WTC11 (cell line): ENCODE results near the gene CEACAM8. TPM values are rescaled to one million over a fixed set of nuclear protein-coding genes. Genes with fewer than 3 reads are reported as not detected.
"Not testable (repeated sequence)": the region's sequence is repeated elsewhere in the genome, so short reads cannot be mapped to it uniquely, and the experiment has no call there.

ENCODE experiments used
- ATAC-seq: fragments of 200-7000 bp; cut with Tn5 transposase; 2 replicates; pipeline ENCODE4 v1.10.0; 2021; ENCODE audit warnings: mild to moderate bottlenecking, moderate library complexity
- CTCF ChIA-PET: fragments of 300-600 bp; sonication (Branson Sonifier 250); formaldehyde crosslinking; loops from one replicate; lab custom pipeline; 2021; ENCODE audit warnings: antibody characterized with exemption; lab: Charles Lee
- POLR2A ChIA-PET: fragments of 350-600 bp; sonication (Branson Sonifier 250); formaldehyde crosslinking; loops from one replicate; lab custom pipeline; 2021; ENCODE audit warnings: antibody characterized with exemption; lab: Charles Lee
- DNase-seq: peaks from one replicate; pipeline ENCODE4 v3.0.0; 2021; ENCODE audit warnings: low spot score
- H3K27ac Mint-ChIP-seq: 2 replicates; pipeline ENCODE4 v1.8.0; 2021; ENCODE audit warnings: mixed read lengths
- H3K27me3 Mint-ChIP-seq: 2 replicates; pipeline ENCODE4 v1.8.0; 2021; ENCODE audit warnings: low read depth, mild to moderate bottlenecking, moderate library complexity, mixed read lengths
- H3K36me3 Mint-ChIP-seq: 2 replicates; pipeline ENCODE4 v1.8.0; 2021; ENCODE audit warnings: mixed read lengths
- H3K4me1 Mint-ChIP-seq: 2 replicates; pipeline ENCODE4 v1.8.0; 2022; ENCODE audit warnings: mixed read lengths
- H3K4me3 Mint-ChIP-seq: 2 replicates; pipeline ENCODE4 v1.8.0; 2021; ENCODE audit warnings: mild to moderate bottlenecking, moderate library complexity, mixed read lengths
- H3K9me3 Mint-ChIP-seq: 2 replicates; pipeline ENCODE4 v1.8.0; 2021; ENCODE audit warnings: mixed read lengths
- ATF1 ChIP-seq: sonication (generic); formaldehyde crosslinking; IDR thresholded peaks from 2 replicates; pipeline ENCODE4 v1.8.1; 2023; ENCODE audit warnings: mild to moderate bottlenecking, moderate library complexity, missing genetic modification reagents
- FOXP1 ChIP-seq: sonication (generic); formaldehyde crosslinking; IDR thresholded peaks from 2 replicates; pipeline ENCODE4 v1.8.0; 2022; ENCODE audit warnings: missing genetic modification reagents, mild to moderate bottlenecking, moderate library complexity, borderline replicate concordance
- GABPB1 ChIP-seq: sonication (generic); formaldehyde crosslinking; IDR thresholded peaks from 2 replicates; pipeline ENCODE4 v1.8.1; 2023; ENCODE audit warnings: mild to moderate bottlenecking, missing genetic modification reagents
- GTF2I ChIP-seq: fragments of 250-450 bp; sonication (Bioruptor Pico); conservative IDR thresholded peaks from 2 replicates; pipeline ENCODE4 v1.4.0; 2021; ENCODE audit warnings: mild to moderate bottlenecking
- JAZF1 ChIP-seq: fragments of 250-450 bp; sonication (Bioruptor Pico); IDR thresholded peaks from 2 replicates; pipeline ENCODE4 v1.9.0; 2021; ENCODE audit warnings: moderate library complexity, mild to moderate bottlenecking, inconsistent platforms
- OVOL2 ChIP-seq: fragments of 250-450 bp; sonication (Bioruptor Pico); IDR thresholded peaks from 2 replicates; pipeline ENCODE4 v1.9.0; 2021; ENCODE audit warnings: mild to moderate bottlenecking, borderline replicate concordance
- PRRX2 ChIP-seq: fragments of 250-450 bp; sonication (Bioruptor Pico); IDR thresholded peaks from 2 replicates; pipeline ENCODE4 v1.8.0; 2021; ENCODE audit warnings: mild to moderate bottlenecking
- SMAD3 ChIP-seq: sonication (generic); formaldehyde crosslinking; IDR thresholded peaks from 2 replicates; pipeline ENCODE4 v1.8.0; 2022; ENCODE audit warnings: missing genetic modification reagents, mild to moderate bottlenecking, borderline replicate concordance
- SOX15 ChIP-seq: fragments of 250-450 bp; sonication (Bioruptor Pico); IDR thresholded peaks from 2 replicates; pipeline ENCODE4 v1.9.0; 2021; ENCODE audit warnings: mild to moderate bottlenecking
- SP1 ChIP-seq: sonication (generic); formaldehyde crosslinking; conservative IDR thresholded peaks from 2 replicates; pipeline ENCODE4 v1.8.1; 2022; ENCODE audit warnings: missing genetic modification reagents
- TP53 ChIP-seq: sonication (generic); formaldehyde crosslinking; IDR thresholded peaks from 2 replicates; pipeline ENCODE4 v1.8.1; 2023; ENCODE audit warnings: mild to moderate bottlenecking, missing genetic modification reagents
- total RNA-seq: library from RNA; stranded (reverse); gene quantifications from 3 replicates; pipeline ENCODE4 v1.2.3, GENCODE V29; 2021
- TF ChIP-seq, protein P1 (sequence below): sonication (generic); formaldehyde crosslinking; IDR thresholded peaks from 2 replicates; pipeline ENCODE4 v1.8.0; 2022; ENCODE audit warnings: mild to moderate bottlenecking, missing genetic modification reagents
- TF ChIP-seq, protein P2 (sequence below): sonication (generic); formaldehyde crosslinking; IDR thresholded peaks from 2 replicates; pipeline ENCODE4 v1.8.0; 2022; ENCODE audit warnings: mild to moderate bottlenecking, missing genetic modification reagents
- TF ChIP-seq, protein P3 (sequence below): sonication (generic); formaldehyde crosslinking; IDR thresholded peaks from 2 replicates; pipeline ENCODE4 v1.8.1; 2023; ENCODE audit warnings: mild to moderate bottlenecking, missing genetic modification reagents, borderline replicate concordance
- TF ChIP-seq, protein P4 (sequence below): sonication (generic); formaldehyde crosslinking; IDR thresholded peaks from 2 replicates; pipeline ENCODE4 v1.8.0; 2023; ENCODE audit warnings: missing genetic modification reagents
- TF ChIP-seq, protein P5 (sequence below): fragments of 250-450 bp; sonication (Bioruptor Pico); conservative IDR thresholded peaks from 2 replicates; pipeline ENCODE4 v1.9.0; 2021; ENCODE audit warnings: mild to moderate bottlenecking
- TF ChIP-seq, protein P6 (sequence below): sonication (generic); formaldehyde crosslinking; IDR thresholded peaks from 2 replicates; pipeline ENCODE4 v1.8.0; 2022; ENCODE audit warnings: mild to moderate bottlenecking, missing genetic modification reagents

The CEACAM8 gene
- total RNA-seq, 1 experiment from 2014 or later: not detected

DNA sequence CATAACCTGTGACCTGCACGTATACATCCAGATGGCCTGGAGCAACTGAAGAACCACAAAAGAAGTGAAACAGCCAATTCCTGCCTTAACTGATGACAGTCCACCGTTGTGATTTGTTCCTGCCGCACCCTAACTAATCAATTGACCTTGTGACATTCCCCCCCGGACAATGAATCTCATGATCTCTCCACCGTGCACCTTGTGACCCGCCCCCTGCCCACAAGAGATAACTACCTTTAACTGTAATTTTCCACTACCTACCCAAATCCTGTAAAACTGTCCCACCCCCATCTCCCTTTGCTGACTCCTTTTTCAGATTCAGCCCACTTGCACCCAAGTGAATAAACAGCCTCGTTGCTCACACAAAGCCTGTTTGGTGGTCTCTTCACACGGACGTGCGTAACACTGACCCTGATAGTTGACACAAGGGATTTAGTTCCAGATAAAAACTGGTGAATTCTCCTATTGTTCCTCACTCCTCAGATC lies 37.3 kb downstream of the CEACAM8 start:
- POLR2A ChIA-PET: not testable (repeated sequence)

DNA sequence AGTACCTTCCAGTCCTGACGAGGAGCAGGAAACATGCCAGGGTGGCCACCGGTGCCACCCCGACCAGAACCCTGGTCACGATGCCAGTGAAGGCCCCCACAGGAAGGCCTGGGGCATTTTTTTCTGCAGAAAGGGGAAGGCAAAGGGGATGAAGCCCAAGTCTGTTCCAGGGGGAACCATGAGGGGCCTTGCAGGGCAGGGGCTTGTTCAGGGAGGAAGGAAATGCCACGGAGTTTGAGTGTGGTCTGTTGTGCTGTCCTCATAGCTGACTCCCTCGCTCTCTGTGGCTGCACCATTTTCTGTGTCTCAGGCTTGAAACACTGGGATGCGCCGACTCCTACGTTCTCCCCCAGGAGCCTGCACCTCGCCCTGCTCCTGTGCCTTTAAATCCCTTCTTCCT lies 38.9 kb downstream of the CEACAM8 start:
- H3K9me3 Mint-ChIP-seq: peaks cover 24% of the 10 kb centered on the region
- TF ChIP-seq JAZF1 (CRISPR knock-in tag) (no peak), GABPB1 (CRISPR knock-in tag) (no peak), PRRX2 (CRISPR knock-in tag) (no peak), SP1 (CRISPR knock-in tag) (no peak)
- TF ChIP-seq, protein P1, sequence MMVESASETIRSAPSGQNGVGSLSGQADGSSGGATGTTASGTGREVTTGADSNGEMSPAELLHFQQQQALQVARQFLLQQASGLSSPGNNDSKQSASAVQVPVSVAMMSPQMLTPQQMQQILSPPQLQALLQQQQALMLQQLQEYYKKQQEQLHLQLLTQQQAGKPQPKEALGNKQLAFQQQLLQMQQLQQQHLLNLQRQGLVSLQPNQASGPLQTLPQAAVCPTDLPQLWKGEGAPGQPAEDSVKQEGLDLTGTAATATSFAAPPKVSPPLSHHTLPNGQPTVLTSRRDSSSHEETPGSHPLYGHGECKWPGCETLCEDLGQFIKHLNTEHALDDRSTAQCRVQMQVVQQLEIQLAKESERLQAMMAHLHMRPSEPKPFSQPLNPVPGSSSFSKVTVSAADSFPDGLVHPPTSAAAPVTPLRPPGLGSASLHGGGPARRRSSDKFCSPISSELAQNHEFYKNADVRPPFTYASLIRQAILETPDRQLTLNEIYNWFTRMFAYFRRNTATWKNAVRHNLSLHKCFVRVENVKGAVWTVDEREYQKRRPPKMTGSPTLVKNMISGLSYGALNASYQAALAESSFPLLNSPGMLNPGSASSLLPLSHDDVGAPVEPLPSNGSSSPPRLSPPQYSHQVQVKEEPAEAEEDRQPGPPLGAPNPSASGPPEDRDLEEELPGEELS (CRISPR knock-in tag): no peak
- TF ChIP-seq, all 79 proteins: peak for 0
- ATAC-seq (no peak), DNase-seq (no peak)
- peaks cover 53% of the 10 kb centered on the region for H3K4me1 Mint-ChIP-seq
- peaks cover 12% of the 10 kb centered on the region for H3K27me3 Mint-ChIP-seq
- H3K36me3 Mint-ChIP-seq: peaks cover 9% of the 10 kb centered on the region
- POLR2A ChIA-PET: no interaction called here
- no peak overlapping the region for H3K4me3 Mint-ChIP-seq
- H3K27ac Mint-ChIP-seq: no peak overlapping the region
- CTCF ChIA-PET: interaction anchor here (0.5 to 2.6 kb wide), 6 partner anchors 8 to 262 kb away, joined by 3 to 7 read pairs (median 3); no protein-coding TSS in a partner anchor

More for the DNA sequence above, 37.3 kb downstream of the CEACAM8 start:
- peaks cover 10% of the 10 kb centered on the region for H3K9me3 Mint-ChIP-seq
- H3K36me3 Mint-ChIP-seq, DNase-seq, H3K27ac Mint-ChIP-seq, H3K4me3 Mint-ChIP-seq, ATAC-seq: not testable (repeated sequence)
- CTCF ChIA-PET: interaction anchor here (2.7 kb wide), 1 partner anchor 117 kb away, joined by 31 read pairs; no protein-coding TSS in a partner anchor
- peaks cover 53% of the 10 kb centered on the region for H3K4me1 Mint-ChIP-seq
- peaks cover 16% of the 10 kb centered on the region for H3K27me3 Mint-ChIP-seq

DNA sequence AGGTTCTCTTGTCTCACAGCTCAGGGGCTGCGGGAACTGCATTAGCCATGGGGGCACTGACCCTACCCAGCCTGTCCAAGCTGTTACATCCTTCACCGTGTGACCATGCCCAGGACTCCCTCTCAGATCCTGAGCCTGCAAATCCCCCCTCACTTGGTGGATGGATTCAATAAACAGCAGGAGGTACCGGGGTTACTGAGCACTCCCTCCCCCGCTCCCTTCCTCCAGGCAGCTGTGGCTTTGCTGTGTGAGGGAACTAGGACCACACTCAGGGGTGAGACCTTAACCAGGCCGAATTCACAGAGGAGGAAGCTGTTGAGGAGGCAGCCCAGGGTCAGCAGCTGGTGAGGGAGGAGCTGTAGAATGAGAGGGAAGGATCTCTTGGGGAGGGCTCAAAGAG lies 39.4 kb downstream of the CEACAM8 start:
- Mint-ChIP-seq H3K27ac (peak overlapping the region; percentile 30; the same call in 1 of the 2 replicates), H3K36me3 (peaks cover 10% of the 10 kb centered on the region), H3K4me1 (peaks cover 53% of the 10 kb centered on the region)
- DNase-seq: no peak
- no peak for TF ChIP-seq GTF2I
- TF ChIP-seq, all 79 proteins: peak for 0
- POLR2A ChIA-PET: interaction anchor here (0.5 kb wide), 1 partner anchor 1091 kb away, joined by 3 read pairs; no protein-coding TSS in a partner anchor
- ATAC-seq: peak; percentile 65
- no peak overlapping the region for H3K4me3 Mint-ChIP-seq
- CTCF ChIA-PET: interaction anchor here (0.5 to 2.6 kb wide), 5 partner anchors 8 to 263 kb away, joined by 3 to 7 read pairs (median 3); no protein-coding TSS in a partner anchor
- H3K27me3 Mint-ChIP-seq: peaks cover 13% of the 10 kb centered on the region
- peaks cover 28% of the 10 kb centered on the region for H3K9me3 Mint-ChIP-seq

DNA sequence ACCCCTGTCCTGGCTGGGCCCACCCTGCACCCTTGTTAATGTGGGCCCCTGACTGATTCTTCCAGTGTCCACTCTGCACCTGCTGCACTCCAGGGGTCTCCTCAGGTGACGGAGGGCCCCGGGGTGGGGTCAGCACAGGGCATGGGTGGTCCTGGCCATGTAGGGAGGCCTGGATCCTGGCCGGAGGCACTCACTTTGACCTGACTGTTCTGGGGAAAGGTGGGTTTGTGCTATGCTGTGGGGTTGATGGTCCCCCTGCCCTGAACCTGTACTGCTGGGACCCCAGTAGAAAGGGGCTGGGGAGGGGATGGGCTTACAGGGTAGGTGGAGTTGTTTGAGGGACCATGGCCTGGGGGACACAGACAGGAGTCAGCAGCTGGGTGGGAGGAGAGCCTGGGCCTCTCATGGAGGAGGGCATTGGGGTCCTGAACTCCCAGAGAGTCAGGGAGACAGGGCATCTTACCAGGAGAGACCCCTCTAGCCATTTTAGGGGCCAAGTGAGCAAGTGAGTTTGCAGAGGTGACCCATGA lies 40.6 kb downstream of the CEACAM8 start:
- ATAC-seq (no peak), DNase-seq (no peak)
- Mint-ChIP-seq H3K27ac (no peak overlapping the region), H3K4me3 (no peak overlapping the region), H3K9me3 (peaks cover 40% of the 10 kb centered on the region), H3K4me1 (peaks cover 44% of the 10 kb centered on the region), H3K36me3 (peaks cover 20% of the 10 kb centered on the region), H3K27me3 (peaks cover 11% of the 10 kb centered on the region)
- POLR2A ChIA-PET: no interaction called here
- CTCF ChIA-PET: interaction anchor here (1.2 to 2.6 kb wide), 4 partner anchors 8 to 116 kb away, joined by 4 to 7 read pairs (median 4); no protein-coding TSS in a partner anchor
- TF ChIP-seq, protein P2, sequence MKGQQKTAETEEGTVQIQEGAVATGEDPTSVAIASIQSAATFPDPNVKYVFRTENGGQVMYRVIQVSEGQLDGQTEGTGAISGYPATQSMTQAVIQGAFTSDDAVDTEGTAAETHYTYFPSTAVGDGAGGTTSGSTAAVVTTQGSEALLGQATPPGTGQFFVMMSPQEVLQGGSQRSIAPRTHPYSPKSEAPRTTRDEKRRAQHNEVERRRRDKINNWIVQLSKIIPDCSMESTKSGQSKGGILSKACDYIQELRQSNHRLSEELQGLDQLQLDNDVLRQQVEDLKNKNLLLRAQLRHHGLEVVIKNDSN: no peak
- TF ChIP-seq TP53 (CRISPR knock-in tag) (no peak), SMAD3 (CRISPR knock-in tag) (no peak), FOXP1 (CRISPR knock-in tag) (no peak), OVOL2 (CRISPR knock-in tag) (no peak), ATF1 (CRISPR knock-in tag) (no peak), SOX15 (no peak)
- TF ChIP-seq, protein P3, sequence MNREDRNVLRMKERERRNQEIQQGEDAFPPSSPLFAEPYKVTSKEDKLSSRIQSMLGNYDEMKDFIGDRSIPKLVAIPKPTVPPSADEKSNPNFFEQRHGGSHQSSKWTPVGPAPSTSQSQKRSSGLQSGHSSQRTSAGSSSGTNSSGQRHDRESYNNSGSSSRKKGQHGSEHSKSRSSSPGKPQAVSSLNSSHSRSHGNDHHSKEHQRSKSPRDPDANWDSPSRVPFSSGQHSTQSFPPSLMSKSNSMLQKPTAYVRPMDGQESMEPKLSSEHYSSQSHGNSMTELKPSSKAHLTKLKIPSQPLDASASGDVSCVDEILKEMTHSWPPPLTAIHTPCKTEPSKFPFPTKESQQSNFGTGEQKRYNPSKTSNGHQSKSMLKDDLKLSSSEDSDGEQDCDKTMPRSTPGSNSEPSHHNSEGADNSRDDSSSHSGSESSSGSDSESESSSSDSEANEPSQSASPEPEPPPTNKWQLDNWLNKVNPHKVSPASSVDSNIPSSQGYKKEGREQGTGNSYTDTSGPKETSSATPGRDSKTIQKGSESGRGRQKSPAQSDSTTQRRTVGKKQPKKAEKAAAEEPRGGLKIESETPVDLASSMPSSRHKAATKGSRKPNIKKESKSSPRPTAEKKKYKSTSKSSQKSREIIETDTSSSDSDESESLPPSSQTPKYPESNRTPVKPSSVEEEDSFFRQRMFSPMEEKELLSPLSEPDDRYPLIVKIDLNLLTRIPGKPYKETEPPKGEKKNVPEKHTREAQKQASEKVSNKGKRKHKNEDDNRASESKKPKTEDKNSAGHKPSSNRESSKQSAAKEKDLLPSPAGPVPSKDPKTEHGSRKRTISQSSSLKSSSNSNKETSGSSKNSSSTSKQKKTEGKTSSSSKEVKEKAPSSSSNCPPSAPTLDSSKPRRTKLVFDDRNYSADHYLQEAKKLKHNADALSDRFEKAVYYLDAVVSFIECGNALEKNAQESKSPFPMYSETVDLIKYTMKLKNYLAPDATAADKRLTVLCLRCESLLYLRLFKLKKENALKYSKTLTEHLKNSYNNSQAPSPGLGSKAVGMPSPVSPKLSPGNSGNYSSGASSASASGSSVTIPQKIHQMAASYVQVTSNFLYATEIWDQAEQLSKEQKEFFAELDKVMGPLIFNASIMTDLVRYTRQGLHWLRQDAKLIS (CRISPR knock-in tag): no peak
- TF ChIP-seq, protein P4, sequence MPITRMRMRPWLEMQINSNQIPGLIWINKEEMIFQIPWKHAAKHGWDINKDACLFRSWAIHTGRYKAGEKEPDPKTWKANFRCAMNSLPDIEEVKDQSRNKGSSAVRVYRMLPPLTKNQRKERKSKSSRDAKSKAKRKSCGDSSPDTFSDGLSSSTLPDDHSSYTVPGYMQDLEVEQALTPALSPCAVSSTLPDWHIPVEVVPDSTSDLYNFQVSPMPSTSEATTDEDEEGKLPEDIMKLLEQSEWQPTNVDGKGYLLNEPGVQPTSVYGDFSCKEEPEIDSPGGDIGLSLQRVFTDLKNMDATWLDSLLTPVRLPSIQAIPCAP (CRISPR knock-in tag): no peak
- TF ChIP-seq, protein P5, sequence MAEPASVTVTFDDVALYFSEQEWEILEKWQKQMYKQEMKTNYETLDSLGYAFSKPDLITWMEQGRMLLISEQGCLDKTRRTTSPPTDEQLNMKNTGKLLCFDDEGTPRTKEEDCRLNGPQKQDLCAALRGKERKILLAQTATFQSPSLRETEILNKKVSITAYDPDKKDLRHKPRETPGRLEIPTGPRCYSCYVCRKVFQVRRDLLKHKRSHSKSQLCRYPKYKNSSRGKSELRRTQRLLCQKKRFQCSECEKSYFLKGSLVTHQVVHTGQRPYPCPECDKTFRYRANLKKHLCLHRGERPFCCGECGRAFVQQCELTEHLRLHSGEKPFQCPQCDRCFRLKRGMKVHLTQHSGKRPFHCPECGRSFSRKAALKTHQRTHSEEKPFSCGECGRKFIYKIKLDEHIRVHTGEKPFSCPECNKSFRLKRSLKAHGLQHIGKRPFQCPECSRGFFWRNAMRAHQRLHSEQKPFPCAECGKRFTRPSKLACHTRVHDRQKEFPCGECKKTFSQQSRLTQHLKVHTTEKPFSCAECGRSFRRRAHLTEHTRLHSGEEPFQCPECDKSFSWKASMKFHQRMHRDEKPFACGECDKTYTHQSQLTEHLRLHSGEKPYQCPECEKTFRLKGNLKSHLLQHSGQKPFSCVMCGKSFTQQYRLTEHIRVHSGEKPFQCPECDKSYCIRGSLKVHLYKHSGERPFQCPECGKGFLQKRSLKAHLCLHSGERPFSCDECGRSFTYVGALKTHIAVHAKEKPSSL (CRISPR knock-in tag): no peak
- TF ChIP-seq, protein P6, sequence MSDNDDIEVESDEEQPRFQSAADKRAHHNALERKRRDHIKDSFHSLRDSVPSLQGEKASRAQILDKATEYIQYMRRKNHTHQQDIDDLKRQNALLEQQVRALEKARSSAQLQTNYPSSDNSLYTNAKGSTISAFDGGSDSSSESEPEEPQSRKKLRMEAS (CRISPR knock-in tag): no peak
